HL-60 (cell line): ENCODE data around the gene AIPL1.

Experiments used
- DNase-seq, 2 experiments: peaks; one replicate each; pipeline ENCODE4 v3.0.0-alpha.2; 2010 to 2020; ENCODE audit warnings: low read depth in 1 of 2, low spot score in 1 of 2
- H3K27ac ChIP-seq: fragments of 250-450 bp; sonication (Bioruptor Pico); replicated peaks from 2 replicates; pipeline ENCODE4 v1.5.1; 2020; ENCODE audit warnings: mild to moderate bottlenecking, moderate library complexity
- H3K27me3 ChIP-seq: fragments of 250-450 bp; sonication (Bioruptor Pico); 2 replicates; pipeline ENCODE4 v1.5.1; 2021; ENCODE audit warnings: mild to moderate bottlenecking, moderate library complexity; ENCODE audit not compliant: insufficient read depth, poor library complexity, severe bottlenecking
- H3K4me3 ChIP-seq: replicated peaks from 2 replicates; pipeline ENCODE4 v1.5.1; 2011; ENCODE audit warnings: mild to moderate bottlenecking, control low read depth, low read length; ENCODE audit not compliant: insufficient read depth
- GABPA ChIP-seq: IDR thresholded peaks from 2 replicates; pipeline ENCODE4 v1.6.1; 2012; ENCODE audit warnings: low read depth
- POLR2AphosphoS5 ChIP-seq: IDR thresholded peaks from 2 replicates; pipeline ENCODE4 v1.6.1; 2012; ENCODE audit warnings: low read depth
- SPI1 ChIP-seq: IDR thresholded peaks from 2 replicates; pipeline ENCODE4 v1.6.1; 2012; ENCODE audit warnings: low read depth, mild to moderate bottlenecking, borderline replicate concordance
- TF ChIP-seq, protein P1 (sequence below): IDR thresholded peaks from one replicate; pipeline ENCODE4 v1.5.1; 2011; ENCODE audit warnings: low read length, control low read depth, inconsistent platforms; ENCODE audit not compliant: insufficient read depth
- TF ChIP-seq, protein P2 (sequence below): IDR thresholded peaks from 2 replicates; pipeline ENCODE4 v1.6.1; 2012; ENCODE audit warnings: low read depth; ENCODE audit not compliant: insufficient replicate concordance

The AIPL1 gene

DNA sequence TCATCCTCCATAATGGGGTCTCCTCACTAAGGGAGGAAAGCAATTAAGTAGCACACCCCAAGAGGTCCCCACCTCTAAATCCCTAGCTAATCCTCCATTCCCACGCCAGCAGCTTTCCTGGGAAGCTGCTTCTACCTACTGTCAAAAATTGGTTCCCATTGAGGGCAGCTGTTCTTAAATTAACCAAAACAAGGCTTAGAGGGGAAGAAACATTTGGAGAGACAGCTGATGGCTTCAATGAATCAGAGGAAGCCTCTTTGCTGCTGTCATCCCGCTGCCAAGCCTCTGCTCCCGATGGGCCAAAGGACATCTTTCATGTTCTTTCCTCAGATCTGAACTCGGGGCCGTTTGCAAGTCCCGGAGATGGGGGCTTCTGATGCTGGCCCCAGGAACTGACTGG lies 26.6 kb downstream of the AIPL1 start:
- DNase-seq = no peak
- Histone ChIP-seq H3K27ac (no peak overlapping the region), H3K4me3 (no peak overlapping the region), H3K27me3 (no peaks in the 10 kb centered on the region)
- TF ChIP-seq SPI1 = no peak
- TF ChIP-seq POLR2AphosphoS5 = no peak
- no peak for TF ChIP-seq GABPA
- TF ChIP-seq, protein P1, sequence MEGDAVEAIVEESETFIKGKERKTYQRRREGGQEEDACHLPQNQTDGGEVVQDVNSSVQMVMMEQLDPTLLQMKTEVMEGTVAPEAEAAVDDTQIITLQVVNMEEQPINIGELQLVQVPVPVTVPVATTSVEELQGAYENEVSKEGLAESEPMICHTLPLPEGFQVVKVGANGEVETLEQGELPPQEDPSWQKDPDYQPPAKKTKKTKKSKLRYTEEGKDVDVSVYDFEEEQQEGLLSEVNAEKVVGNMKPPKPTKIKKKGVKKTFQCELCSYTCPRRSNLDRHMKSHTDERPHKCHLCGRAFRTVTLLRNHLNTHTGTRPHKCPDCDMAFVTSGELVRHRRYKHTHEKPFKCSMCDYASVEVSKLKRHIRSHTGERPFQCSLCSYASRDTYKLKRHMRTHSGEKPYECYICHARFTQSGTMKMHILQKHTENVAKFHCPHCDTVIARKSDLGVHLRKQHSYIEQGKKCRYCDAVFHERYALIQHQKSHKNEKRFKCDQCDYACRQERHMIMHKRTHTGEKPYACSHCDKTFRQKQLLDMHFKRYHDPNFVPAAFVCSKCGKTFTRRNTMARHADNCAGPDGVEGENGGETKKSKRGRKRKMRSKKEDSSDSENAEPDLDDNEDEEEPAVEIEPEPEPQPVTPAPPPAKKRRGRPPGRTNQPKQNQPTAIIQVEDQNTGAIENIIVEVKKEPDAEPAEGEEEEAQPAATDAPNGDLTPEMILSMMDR = no peak
- TF ChIP-seq, protein P2, sequence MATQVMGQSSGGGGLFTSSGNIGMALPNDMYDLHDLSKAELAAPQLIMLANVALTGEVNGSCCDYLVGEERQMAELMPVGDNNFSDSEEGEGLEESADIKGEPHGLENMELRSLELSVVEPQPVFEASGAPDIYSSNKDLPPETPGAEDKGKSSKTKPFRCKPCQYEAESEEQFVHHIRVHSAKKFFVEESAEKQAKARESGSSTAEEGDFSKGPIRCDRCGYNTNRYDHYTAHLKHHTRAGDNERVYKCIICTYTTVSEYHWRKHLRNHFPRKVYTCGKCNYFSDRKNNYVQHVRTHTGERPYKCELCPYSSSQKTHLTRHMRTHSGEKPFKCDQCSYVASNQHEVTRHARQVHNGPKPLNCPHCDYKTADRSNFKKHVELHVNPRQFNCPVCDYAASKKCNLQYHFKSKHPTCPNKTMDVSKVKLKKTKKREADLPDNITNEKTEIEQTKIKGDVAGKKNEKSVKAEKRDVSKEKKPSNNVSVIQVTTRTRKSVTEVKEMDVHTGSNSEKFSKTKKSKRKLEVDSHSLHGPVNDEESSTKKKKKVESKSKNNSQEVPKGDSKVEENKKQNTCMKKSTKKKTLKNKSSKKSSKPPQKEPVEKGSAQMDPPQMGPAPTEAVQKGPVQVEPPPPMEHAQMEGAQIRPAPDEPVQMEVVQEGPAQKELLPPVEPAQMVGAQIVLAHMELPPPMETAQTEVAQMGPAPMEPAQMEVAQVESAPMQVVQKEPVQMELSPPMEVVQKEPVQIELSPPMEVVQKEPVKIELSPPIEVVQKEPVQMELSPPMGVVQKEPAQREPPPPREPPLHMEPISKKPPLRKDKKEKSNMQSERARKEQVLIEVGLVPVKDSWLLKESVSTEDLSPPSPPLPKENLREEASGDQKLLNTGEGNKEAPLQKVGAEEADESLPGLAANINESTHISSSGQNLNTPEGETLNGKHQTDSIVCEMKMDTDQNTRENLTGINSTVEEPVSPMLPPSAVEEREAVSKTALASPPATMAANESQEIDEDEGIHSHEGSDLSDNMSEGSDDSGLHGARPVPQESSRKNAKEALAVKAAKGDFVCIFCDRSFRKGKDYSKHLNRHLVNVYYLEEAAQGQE = no peak

DNA sequence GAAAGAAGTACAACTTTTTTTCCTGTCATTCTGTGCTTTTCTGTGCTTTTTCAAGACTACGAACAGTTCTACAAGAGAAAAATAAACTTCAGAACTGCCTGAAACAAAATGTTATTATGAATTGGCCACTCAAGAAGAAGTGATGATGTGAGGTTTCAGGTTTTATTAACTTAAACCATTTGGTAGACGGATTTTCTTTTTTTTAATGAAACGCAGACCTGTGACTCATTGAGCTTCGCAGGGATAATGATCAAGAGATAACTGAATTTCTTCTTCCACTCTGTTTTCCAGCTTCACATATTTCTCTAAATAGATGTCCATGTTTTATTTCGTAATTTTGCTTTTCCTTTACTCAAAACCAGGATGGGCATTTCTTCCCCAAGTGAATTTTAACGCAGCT lies 32.7 kb downstream of the AIPL1 start:
- no peak for TF ChIP-seq GABPA
- TF ChIP-seq, protein P1 = no peak
- TF ChIP-seq, protein P2 = no peak
- TF ChIP-seq POLR2AphosphoS5 = no peak
- no peak for TF ChIP-seq SPI1

DNA sequence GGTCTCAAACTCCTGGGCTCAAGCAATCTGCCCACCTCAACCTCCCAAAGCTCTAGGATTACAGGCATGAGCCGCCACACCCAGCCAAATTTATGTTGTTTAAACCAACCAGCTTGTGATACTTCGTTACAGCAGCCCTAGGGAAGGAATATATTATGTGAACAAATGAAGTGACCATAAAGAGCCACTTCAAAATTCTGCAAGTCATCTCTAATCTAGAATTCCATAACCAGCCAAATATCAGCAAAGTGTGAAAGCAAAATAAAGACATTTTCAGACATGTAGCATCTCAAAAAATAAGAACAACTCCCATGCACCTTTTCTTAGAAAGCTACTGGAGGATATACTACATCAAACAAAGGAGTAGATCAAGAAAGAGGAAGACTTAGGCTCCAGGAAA lies 36.0 kb downstream of the AIPL1 start:
- Histone ChIP-seq H3K27ac (no peak overlapping the region), H3K27me3 (no peaks in the 10 kb centered on the region), H3K4me3 (no peak overlapping the region)
- no peak for DNase-seq
- TF ChIP-seq, protein P1 = no peak
- no peak for TF ChIP-seq SPI1
- TF ChIP-seq GABPA = no peak
- TF ChIP-seq, protein P2 = no peak
- TF ChIP-seq POLR2AphosphoS5 = no peak

More for the DNA sequence above, 32.7 kb downstream of the AIPL1 start:
- no peak for DNase-seq
- H3K27ac ChIP-seq = no peak overlapping the region
- H3K27me3 ChIP-seq = no peaks in the 10 kb centered on the region
- H3K4me3 ChIP-seq = no peak overlapping the region
